ENCODE data around the gene P2RX2.
A peak's percentile ranks its signal among the peaks of the same experiment; 100 is the strongest.

The P2RX2 gene

DNA sequence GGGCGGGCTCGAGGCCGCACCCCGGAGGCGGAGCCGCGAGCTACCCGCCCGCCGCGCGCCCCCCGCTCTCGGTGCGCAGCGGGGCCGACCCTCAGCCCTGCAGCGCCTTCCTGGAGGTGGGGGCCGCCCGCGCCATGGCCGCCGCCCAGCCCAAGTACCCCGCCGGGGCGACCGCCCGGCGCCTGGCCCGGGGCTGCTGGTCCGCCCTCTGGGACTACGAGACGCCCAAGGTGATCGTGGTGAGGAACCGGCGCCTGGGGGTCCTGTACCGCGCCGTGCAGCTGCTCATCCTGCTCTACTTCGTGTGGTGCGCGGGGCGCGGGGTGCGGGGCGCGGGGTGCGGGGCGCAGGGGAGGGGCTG, at the start of gene P2RX2:
P2RX2 (plus strand) TSS at position 94 of the 361 bp plus-strand sequence; CDS start at position 135, 41 bp downstream.
- H3K9ac ChIP-seq (ENCODE audit: low read length), result no peak within 1 kb of the TSS
- H3K4me1 ChIP-seq (ENCODE audit: control insufficient read depth, insufficient read depth, low read length), result peaks cover 10% of the 10 kb centered on the region
- no peaks in the 10 kb centered on the region for H3K36me3 ChIP-seq (ENCODE audit: control insufficient read depth, insufficient read depth, low read length)
- H3K4me3 ChIP-seq (ENCODE audit: low read length), result no peak within 1 kb of the TSS
- no peaks in the 10 kb centered on the region for H3K9me3 ChIP-seq (ENCODE audit: control insufficient read depth, low read length)
- H3K27me3 ChIP-seq (ENCODE audit: control insufficient read depth, insufficient read depth, low read length), result peaks cover 51% of the 10 kb centered on the region

DNA sequence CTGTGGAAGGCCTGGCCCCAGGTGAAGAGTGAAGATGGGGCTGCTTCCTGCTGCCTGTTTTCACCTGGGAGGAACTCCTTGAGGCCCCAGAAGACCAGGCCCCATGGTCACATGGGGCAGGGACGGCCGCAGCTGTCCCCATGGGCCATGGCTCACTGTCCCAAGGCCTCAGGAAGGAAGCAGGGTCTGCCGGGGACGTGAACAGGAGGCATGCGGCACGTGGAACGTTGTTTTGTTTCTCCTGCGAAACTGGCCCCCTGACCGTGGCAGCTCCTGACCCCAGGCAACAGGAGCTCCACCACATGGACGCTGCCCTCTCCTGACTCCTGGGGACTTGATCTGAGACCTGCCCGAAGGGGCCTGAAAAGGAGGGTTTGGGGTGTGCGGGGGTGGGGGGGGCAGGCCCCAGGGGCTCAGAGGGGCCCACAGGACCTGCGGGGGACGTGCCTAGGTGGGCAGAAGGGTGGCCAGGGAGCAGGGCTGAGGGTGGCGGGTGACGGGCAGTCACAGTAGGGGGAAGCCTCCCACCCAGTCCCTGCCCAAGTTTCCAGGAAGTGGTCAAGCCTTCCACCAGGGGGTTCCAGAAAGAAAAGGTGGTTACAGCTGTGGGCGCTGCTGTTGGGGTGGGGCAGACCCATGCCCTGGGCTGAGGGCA, 49.6 kb upstream of the P2RX2 start:
- Histone ChIP-seq H3K36me3 (ENCODE audit: control insufficient read depth, insufficient read depth, low read length) (no peaks in the 10 kb centered on the region), H3K27me3 (ENCODE audit: control insufficient read depth, insufficient read depth, low read length) (no peaks in the 10 kb centered on the region), H3K9ac (ENCODE audit: low read length) (no peak overlapping the region), H3K4me3 (ENCODE audit: low read length) (no peak overlapping the region), H3K9me3 (ENCODE audit: control insufficient read depth, low read length) (no peaks in the 10 kb centered on the region), H3K4me1 (ENCODE audit: control insufficient read depth, insufficient read depth, low read length) (peaks cover 7% of the 10 kb centered on the region)

- no peaks in the 10 kb centered on the region for H3K27me3 ChIP-seq (ENCODE audit: control insufficient read depth, insufficient read depth, low read length)
- peaks cover 7% of the 10 kb centered on the region for H3K4me1 ChIP-seq (ENCODE audit: control insufficient read depth, insufficient read depth, low read length)
- H3K36me3 ChIP-seq (ENCODE audit: control insufficient read depth, insufficient read depth, low read length), result no peaks in the 10 kb centered on the region
- H3K4me3 ChIP-seq (ENCODE audit: low read length), result no peak overlapping the region
- H3K9me3 ChIP-seq (ENCODE audit: control insufficient read depth, low read length), result no peaks in the 10 kb centered on the region
- no peak overlapping the region for H3K9ac ChIP-seq (ENCODE audit: low read length)
These were observed 48.6 kb upstream of the P2RX2 start for GRCh38 chr12:132569856-132570480.

DNA sequence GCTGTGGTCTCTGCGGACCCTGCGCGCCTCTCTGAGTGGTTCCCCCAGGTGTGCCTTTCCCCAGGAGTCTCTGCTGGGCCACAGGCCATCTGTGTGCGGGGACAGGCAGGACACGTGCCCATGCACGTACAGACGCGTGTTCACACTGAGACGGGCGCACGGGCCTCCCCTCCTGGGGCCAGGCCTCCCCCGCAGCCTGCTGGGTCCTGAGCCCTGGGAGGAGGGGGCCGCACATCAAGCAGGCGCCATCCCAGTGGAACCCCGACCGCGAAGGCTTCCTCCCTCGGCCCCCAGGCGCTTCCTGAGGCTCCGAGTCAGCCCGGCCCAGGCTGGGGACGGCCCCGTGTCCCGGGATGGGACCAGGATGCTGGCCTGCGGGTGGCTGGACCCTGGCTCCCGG, 47.9 kb upstream of the P2RX2 start:
- no peak overlapping the region for H3K4me3 ChIP-seq (ENCODE audit: low read length)
- no peaks in the 10 kb centered on the region for H3K27me3 ChIP-seq (ENCODE audit: control insufficient read depth, insufficient read depth, low read length)
- no peaks in the 10 kb centered on the region for H3K9me3 ChIP-seq (ENCODE audit: control insufficient read depth, low read length)
- H3K36me3 ChIP-seq (ENCODE audit: control insufficient read depth, insufficient read depth, low read length), result no peaks in the 10 kb centered on the region
- peaks cover 7% of the 10 kb centered on the region for H3K4me1 ChIP-seq (ENCODE audit: control insufficient read depth, insufficient read depth, low read length)
- no peak overlapping the region for H3K9ac ChIP-seq (ENCODE audit: low read length)

DNA sequence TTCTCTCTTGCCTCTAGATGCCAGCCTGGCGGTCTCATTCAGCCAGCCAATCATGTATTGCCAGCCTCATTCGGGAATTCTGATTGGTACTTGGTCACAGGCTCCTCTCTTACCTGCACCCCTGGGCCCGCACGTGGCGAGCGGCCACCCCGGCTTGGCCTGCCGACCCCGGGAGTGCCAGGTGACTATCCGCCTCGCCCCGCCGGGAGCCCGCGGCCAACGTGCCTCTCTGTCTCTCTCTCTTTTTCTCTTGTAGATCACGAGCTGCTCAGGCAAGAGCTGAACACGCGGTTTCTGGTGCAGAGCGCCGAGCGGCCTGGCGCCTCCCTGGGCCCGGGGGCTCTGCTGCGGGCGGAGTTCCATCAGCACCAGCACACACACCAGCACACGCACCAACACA, 47.5 kb upstream of the P2RX2 start:
- Histone ChIP-seq H3K9ac (ENCODE audit: low read length) (no peak overlapping the region), H3K9me3 (ENCODE audit: control insufficient read depth, low read length) (no peaks in the 10 kb centered on the region), H3K36me3 (ENCODE audit: control insufficient read depth, insufficient read depth, low read length) (no peaks in the 10 kb centered on the region), H3K27me3 (ENCODE audit: control insufficient read depth, insufficient read depth, low read length) (no peaks in the 10 kb centered on the region), H3K4me3 (ENCODE audit: low read length) (no peak overlapping the region), H3K4me1 (ENCODE audit: control insufficient read depth, insufficient read depth, low read length) (peaks cover 7% of the 10 kb centered on the region)

- Histone ChIP-seq H3K4me1 (ENCODE audit: control insufficient read depth, insufficient read depth, low read length) (peaks cover 7% of the 10 kb centered on the region), H3K4me3 (ENCODE audit: low read length) (no peak overlapping the region), H3K9ac (ENCODE audit: low read length) (peak overlapping the region; percentile 34), H3K36me3 (ENCODE audit: control insufficient read depth, insufficient read depth, low read length) (no peaks in the 10 kb centered on the region), H3K9me3 (ENCODE audit: control insufficient read depth, low read length) (no peaks in the 10 kb centered on the region), H3K27me3 (ENCODE audit: control insufficient read depth, insufficient read depth, low read length) (no peaks in the 10 kb centered on the region)
These were observed 47.0 kb upstream of the P2RX2 start for GRCh38 chr12:132571598-132571997.

GRCh38 chr12:132572106-132572505, 46.5 kb upstream of the P2RX2 start:
- Histone ChIP-seq H3K27me3 (ENCODE audit: control insufficient read depth, insufficient read depth, low read length) (no peaks in the 10 kb centered on the region), H3K4me1 (ENCODE audit: control insufficient read depth, insufficient read depth, low read length) (peaks cover 7% of the 10 kb centered on the region), H3K36me3 (ENCODE audit: control insufficient read depth, insufficient read depth, low read length) (no peaks in the 10 kb centered on the region), H3K9ac (ENCODE audit: low read length) (peak overlapping the region; percentile 34), H3K9me3 (ENCODE audit: control insufficient read depth, low read length) (no peaks in the 10 kb centered on the region), H3K4me3 (ENCODE audit: low read length) (no peak overlapping the region)

GRCh38 chr12:132572801-132573760, 45.5 kb upstream of the P2RX2 start:
- Histone ChIP-seq H3K9me3 (ENCODE audit: control insufficient read depth, low read length) (no peaks in the 10 kb centered on the region), H3K4me3 (ENCODE audit: low read length) (no peak overlapping the region), H3K36me3 (ENCODE audit: control insufficient read depth, insufficient read depth, low read length) (no peaks in the 10 kb centered on the region), H3K27me3 (ENCODE audit: control insufficient read depth, insufficient read depth, low read length) (no peaks in the 10 kb centered on the region), H3K9ac (ENCODE audit: low read length) (no peak overlapping the region), H3K4me1 (ENCODE audit: control insufficient read depth, insufficient read depth, low read length) (peaks cover 7% of the 10 kb centered on the region)

DNA sequence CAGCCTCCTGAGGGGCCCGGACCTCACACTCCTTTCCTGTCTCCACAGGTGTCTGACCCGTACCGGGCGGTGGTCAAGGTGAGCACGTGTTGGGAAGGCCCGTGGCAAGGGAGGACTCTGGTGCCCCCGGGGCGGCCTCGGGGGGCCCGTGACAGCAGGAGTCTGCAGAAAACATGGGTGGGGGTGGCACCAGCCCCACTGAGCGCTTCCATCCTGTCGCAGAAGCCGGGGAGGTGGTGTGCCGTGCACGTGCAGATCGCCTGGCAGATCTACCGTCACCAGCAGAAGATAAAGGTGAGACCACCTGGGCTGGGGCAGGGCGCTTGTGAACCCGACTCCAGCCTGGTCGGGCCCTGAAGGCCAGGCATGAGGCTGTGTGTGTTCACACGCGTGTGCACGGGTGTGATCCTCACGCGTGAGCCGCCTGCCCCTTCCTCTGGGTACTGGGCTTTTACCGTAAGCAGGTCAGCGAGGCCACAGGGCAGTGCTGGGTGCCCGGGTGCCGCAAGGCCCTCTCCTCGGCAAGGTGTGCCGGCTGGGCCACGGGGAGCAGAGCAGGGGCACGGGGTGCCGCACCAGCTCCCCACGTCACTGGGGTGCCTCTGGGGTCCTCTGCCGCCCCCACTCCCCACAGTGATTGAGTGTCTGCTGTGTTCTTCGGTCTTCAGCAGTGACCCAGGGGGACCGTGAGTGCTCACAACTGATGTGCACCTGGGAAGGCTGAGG, 44.1 kb upstream of the P2RX2 start:
- Histone ChIP-seq H3K4me3 (ENCODE audit: low read length) (no peak overlapping the region), H3K4me1 (ENCODE audit: control insufficient read depth, insufficient read depth, low read length) (peaks cover 7% of the 10 kb centered on the region), H3K36me3 (ENCODE audit: control insufficient read depth, insufficient read depth, low read length) (no peaks in the 10 kb centered on the region), H3K9me3 (ENCODE audit: control insufficient read depth, low read length) (no peaks in the 10 kb centered on the region), H3K27me3 (ENCODE audit: control insufficient read depth, insufficient read depth, low read length) (no peaks in the 10 kb centered on the region), H3K9ac (ENCODE audit: low read length) (no peak overlapping the region)

- H3K4me1 ChIP-seq (ENCODE audit: control insufficient read depth, insufficient read depth, low read length), result peaks cover 7% of the 10 kb centered on the region
- H3K36me3 ChIP-seq (ENCODE audit: control insufficient read depth, insufficient read depth, low read length), result no peaks in the 10 kb centered on the region
- H3K9ac ChIP-seq (ENCODE audit: low read length), result no peak overlapping the region
- H3K9me3 ChIP-seq (ENCODE audit: control insufficient read depth, low read length), result no peaks in the 10 kb centered on the region
- no peak overlapping the region for H3K4me3 ChIP-seq (ENCODE audit: low read length)
- no peaks in the 10 kb centered on the region for H3K27me3 ChIP-seq (ENCODE audit: control insufficient read depth, insufficient read depth, low read length)
These were observed 42.9 kb upstream of the P2RX2 start for GRCh38 chr12:132575661-132576060.

- H3K9me3 ChIP-seq (ENCODE audit: control insufficient read depth, low read length), result no peaks in the 10 kb centered on the region
- no peaks in the 10 kb centered on the region for H3K36me3 ChIP-seq (ENCODE audit: control insufficient read depth, insufficient read depth, low read length)
- H3K27me3 ChIP-seq (ENCODE audit: control insufficient read depth, insufficient read depth, low read length), result no peaks in the 10 kb centered on the region
- H3K9ac ChIP-seq (ENCODE audit: low read length), result no peak overlapping the region
- no peak overlapping the region for H3K4me3 ChIP-seq (ENCODE audit: low read length)
- H3K4me1 ChIP-seq (ENCODE audit: control insufficient read depth, insufficient read depth, low read length), result peaks cover 5% of the 10 kb centered on the region
These were observed 41.9 kb upstream of the P2RX2 start for GRCh38 chr12:132576701-132577100.
